Testis (tissue), 3 donors: ENCODE data around the gene PRKAG2. TPM values are rescaled to one million over a fixed set of nuclear protein-coding genes. Genes with fewer than 3 reads are reported as not detected.
"Not testable (repeated sequence)": the region's sequence is repeated elsewhere in the genome, so short reads cannot be mapped to it uniquely, and the experiment has no call there.

ENCODE experiments used
- DNase-seq: peaks from one replicate; pipeline ENCODE4 v3.0.0-alpha.2; 2019
- H3K27ac ChIP-seq, 2 donors: fragments of 200-600 bp; sonication (generic); one replicate each; pipeline ENCODE4 v1.5.1; 2019
- H3K27me3 ChIP-seq: fragments of 200-600 bp; sonication (generic); one replicate; pipeline ENCODE4 v1.5.1; 2019
- H3K36me3 ChIP-seq: fragments of 200-600 bp; sonication (generic); one replicate; pipeline ENCODE4 v1.5.1; 2017; ENCODE audit warnings: low read depth; ENCODE audit errors: missing control alignments
- H3K4me1 ChIP-seq: fragments of 200-600 bp; sonication (generic); one replicate; pipeline ENCODE4 v1.5.1; 2019
- H3K4me3 ChIP-seq, 2 donors: fragments of 200-600 bp; sonication (generic); one replicate each; pipeline ENCODE4 v1.5.1; 2017 to 2019
- H3K9me3 ChIP-seq: fragments of 200-600 bp; sonication (generic); one replicate; pipeline ENCODE4 v1.5.1; 2017
- CTCF ChIP-seq, 3 experiments: fragments of 450-650 bp in 2 of 3; fragments of 200-600 bp in 1 of 3; sonication (generic) in 1 of 3; IDR thresholded peaks; one replicate each; pipeline ENCODE4 v1.5.1; 2016 to 2019; ENCODE audit warnings: antibody characterized with exemption in 3 of 3, mild to moderate bottlenecking in 2 of 3, moderate library complexity in 1 of 3
- POLR2A ChIP-seq: fragments of 450-650 bp; IDR thresholded peaks from one replicate; pipeline ENCODE4 v1.6.1; 2017; ENCODE audit warnings: antibody characterized with exemption, mild to moderate bottlenecking, moderate library complexity
- WGBS, 2 donors: methylation state at CpG; one replicate each; pipeline ENCODE4 v1.1.5; 2018; 5-methylcytosine and 5-hydroxymethylcytosine counted together
- intact Hi-C: fragments of 100-400 bp; cut with DNase I; formaldehyde crosslinking; loops from one replicate; pipeline ENCODE4 v1.15.1; 2023; ENCODE audit warnings: low total_unique reads
- polyA plus RNA-seq: library from polyadenylated mRNA; stranded (reverse); fragments of 350-450 nt; fragmentation: Illumina TruSeq; extraction: RNeasy Lipid Tissue Mini Kit (QIAGEN cat#74804); gene quantifications from one replicate; pipeline ENCODE4 v1.2.3, GENCODE V29; 2014; ENCODE audit warnings: low read depth, low replicate concordance; ENCODE audit not compliant: insufficient read depth
- total RNA-seq, 2 donors: library from RNA; depleted of rRNA; stranded (reverse); fragments of >200 nt; gene quantifications; one replicate each; pipeline ENCODE4 v1.2.3, GENCODE V29; 2016

The PRKAG2 gene
- total and polyA plus RNA-seq, 3 donors from 2014 or later: 27.9 to 28.7 (median 28.6) TPM

GRCh38 chr7:151519765-151520418 is 357.0 kb downstream of the PRKAG2 start, which contains the start of gene RHEB:
RHEB (minus strand) TSS chr7:151519895; CDS start chr7:151519511, 384 bp downstream.
- peak; percentile 99 for DNase-seq
- H3K27me3 ChIP-seq: no peaks in the 10 kb centered on the region
- no peaks in the 10 kb centered on the region for H3K9me3 ChIP-seq
- H3K4me1 ChIP-seq: peaks cover 9% of the 10 kb centered on the region
- H3K27ac ChIP-seq: peak within 1 kb of the TSS; percentile 96 to 99
- TF ChIP-seq CTCF (IDR thresholded peaks at IDR 0.05): no peak
- TF ChIP-seq POLR2A: peak; percentile 9
- H3K36me3 ChIP-seq: no peaks in the 10 kb centered on the region
- intact Hi-C loops: no loop called here
- 0 to 1% methylated on average over 35 to 56 of the region's 66 CpGs for WGBS, 2 donors
- H3K4me3 ChIP-seq: peak within 1 kb of the TSS; percentile 79 to 93

- H3K4me1 ChIP-seq, intact Hi-C loops, H3K27me3 ChIP-seq, H3K9me3 ChIP-seq, H3K36me3 ChIP-seq: not testable (repeated sequence)
- H3K27ac ChIP-seq: peak overlapping the region; percentile 96 to 99
- 0 to 1% methylated on average over 5 to 69 of the region's 118 CpGs for WGBS, 2 donors
- peak; percentile 45 for DNase-seq
- TF ChIP-seq CTCF (IDR thresholded peaks at IDR 0.05): peak in 1 of 3 experiments; percentile 5
- H3K4me3 ChIP-seq: peak overlapping the region; percentile 79 to 93
These were observed 357.8 kb downstream of the PRKAG2 start for GRCh38 chr7:151518947-151519764.

GRCh38 chr7:151518105-151518946 is 358.6 kb downstream of the PRKAG2 start:
- intact Hi-C loops: no loop called here
- Histone ChIP-seq H3K27me3 (no peaks in the 10 kb centered on the region), H3K27ac (peak overlapping the region; percentile 96 to 99), H3K36me3 (no peaks in the 10 kb centered on the region), H3K9me3 (no peaks in the 10 kb centered on the region), H3K4me3 (peak overlapping the region; percentile 79 to 93), H3K4me1 (peaks cover 9% of the 10 kb centered on the region)
- WGBS, 2 donors: 1 to 3% methylated on average over 33 to 36 of the region's 36 CpGs
- DNase-seq: peak; percentile 61
- TF ChIP-seq POLR2A (no peak), CTCF (IDR thresholded peaks at IDR 0.05) (no peak)

- peak overlapping the region in 1 of 2 donors; percentile 79 for H3K4me3 ChIP-seq
- no peak for DNase-seq
- peaks cover 12% of the 10 kb centered on the region for H3K4me1 ChIP-seq
- no peaks in the 10 kb centered on the region for H3K36me3 ChIP-seq
- no peaks in the 10 kb centered on the region for H3K27me3 ChIP-seq
- H3K9me3 ChIP-seq: no peaks in the 10 kb centered on the region
- 49 to 57% methylated on average over 7 of the region's 7 CpGs for WGBS, 2 donors
- intact Hi-C loops: no loop called here
- H3K27ac ChIP-seq: no peak overlapping the region
- no peak for TF ChIP-seq POLR2A
- no peak for TF ChIP-seq CTCF (IDR thresholded peaks at IDR 0.05)
These were observed 359.3 kb downstream of the PRKAG2 start for GRCh38 chr7:151517601-151518104.
